Cardiac muscle cell (in vitro differentiated cells and primary cell): ENCODE measurements around the gene KDM4D. TPM values are rescaled to one million over a fixed set of nuclear protein-coding genes. Genes with fewer than 3 reads are reported as not detected.
"Not testable (repeated sequence)": the region's sequence is repeated elsewhere in the genome, so short reads cannot be mapped to it uniquely, and the experiment has no call there.

Experiments used
- DNase-seq, 2 donors: peaks; one replicate each; pipeline versions ENCODE4 v3.0.0 to v3.0.0-alpha.2; 2010 to 2017; ENCODE audit warnings: low read depth in 1 of 2, low spot score in 1 of 2
- H3K27ac ChIP-seq: fragments of 200-600 bp; sonication (generic); 2 replicates; pipeline ENCODE4 v1.5.1; 2016
- H3K27me3 ChIP-seq: fragments of 200-600 bp; sonication (generic); 2 replicates; pipeline ENCODE4 v1.6.0; 2016; ENCODE audit warnings: control low read depth
- H3K36me3 ChIP-seq: fragments of 200-600 bp; sonication (generic); 2 replicates; pipeline ENCODE4 v1.5.1; 2016; ENCODE audit warnings: control low read depth
- H3K4me1 ChIP-seq: fragments of 200-600 bp; sonication (generic); 2 replicates; pipeline ENCODE4 v1.8.1; 2017; ENCODE audit warnings: low read depth, mild to moderate bottlenecking, mixed run types
- H3K4me3 ChIP-seq: fragments of 200-600 bp; sonication (generic); 2 replicates; pipeline ENCODE4 v1.5.1; 2016; ENCODE audit warnings: mild to moderate bottlenecking
- H3K9me3 ChIP-seq: fragments of 200-600 bp; sonication (generic); 2 replicates; pipeline ENCODE4 v1.5.1; 2017; ENCODE audit warnings: low read depth, mild to moderate bottlenecking, control low read depth
- CTCF ChIP-seq: IDR thresholded peaks from 2 replicates; pipeline ENCODE4 v1.5.1; 2012; ENCODE audit warnings: low read depth, mild to moderate bottlenecking, low read length
- polyA plus RNA-seq: library from polyadenylated mRNA; unstranded; fragments of >200 nt; fragmentation: Nextera tagmentation; extraction: Ambion mirVana; gene quantifications from 2 replicates; pipeline ENCODE4 v1.2.1, GENCODE V29; 2016
- total RNA-seq: library from RNA; depleted of rRNA; stranded (reverse); fragments of >200 nt; gene quantifications from 2 replicates; pipeline ENCODE4 v1.2.3, GENCODE V29; 2016

Gene KDM4D
- total and polyA plus RNA-seq, 2 experiments from 2014 or later: 3.3 to 3.7 TPM

DNA sequence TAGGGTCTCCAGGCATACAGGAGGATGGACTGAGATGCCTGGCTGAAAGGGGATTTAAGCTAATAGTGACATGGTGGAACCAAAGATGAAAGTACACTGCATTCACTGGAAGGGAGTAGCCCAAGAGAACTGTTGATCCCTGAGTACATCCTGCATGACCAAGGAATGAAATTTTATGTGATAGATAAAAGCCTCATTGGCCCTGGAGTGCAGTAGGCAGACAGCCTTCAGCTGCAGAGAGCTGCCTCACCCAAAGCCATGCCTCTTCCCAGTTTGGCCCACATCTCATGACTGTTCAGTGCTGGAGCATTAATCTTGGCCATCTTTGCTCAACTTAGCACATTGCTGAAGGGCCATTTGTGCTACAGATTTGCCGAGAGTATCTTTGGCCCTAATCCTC lies 59.5 kb downstream of the KDM4D start:
- TF ChIP-seq CTCF: no peak
- H3K27ac ChIP-seq: no peak overlapping the region
- H3K27me3 ChIP-seq: no peaks in the 10 kb centered on the region
- H3K4me1 ChIP-seq: no peaks in the 10 kb centered on the region
- DNase-seq: no peak
- H3K9me3 ChIP-seq: no peaks in the 10 kb centered on the region
- H3K4me3 ChIP-seq: no peak overlapping the region
- H3K36me3 ChIP-seq: no peaks in the 10 kb centered on the region

GRCh38 chr11:95035316-95035715 lies 61.8 kb downstream of the KDM4D start:
- H3K27ac ChIP-seq: no peak overlapping the region
- no peak for TF ChIP-seq CTCF
- no peak overlapping the region for H3K4me3 ChIP-seq
- no peaks in the 10 kb centered on the region for H3K27me3 ChIP-seq
- H3K9me3 ChIP-seq: no peaks in the 10 kb centered on the region
- H3K36me3 ChIP-seq: no peaks in the 10 kb centered on the region
- no peak for DNase-seq
- H3K4me1 ChIP-seq: no peaks in the 10 kb centered on the region

DNA sequence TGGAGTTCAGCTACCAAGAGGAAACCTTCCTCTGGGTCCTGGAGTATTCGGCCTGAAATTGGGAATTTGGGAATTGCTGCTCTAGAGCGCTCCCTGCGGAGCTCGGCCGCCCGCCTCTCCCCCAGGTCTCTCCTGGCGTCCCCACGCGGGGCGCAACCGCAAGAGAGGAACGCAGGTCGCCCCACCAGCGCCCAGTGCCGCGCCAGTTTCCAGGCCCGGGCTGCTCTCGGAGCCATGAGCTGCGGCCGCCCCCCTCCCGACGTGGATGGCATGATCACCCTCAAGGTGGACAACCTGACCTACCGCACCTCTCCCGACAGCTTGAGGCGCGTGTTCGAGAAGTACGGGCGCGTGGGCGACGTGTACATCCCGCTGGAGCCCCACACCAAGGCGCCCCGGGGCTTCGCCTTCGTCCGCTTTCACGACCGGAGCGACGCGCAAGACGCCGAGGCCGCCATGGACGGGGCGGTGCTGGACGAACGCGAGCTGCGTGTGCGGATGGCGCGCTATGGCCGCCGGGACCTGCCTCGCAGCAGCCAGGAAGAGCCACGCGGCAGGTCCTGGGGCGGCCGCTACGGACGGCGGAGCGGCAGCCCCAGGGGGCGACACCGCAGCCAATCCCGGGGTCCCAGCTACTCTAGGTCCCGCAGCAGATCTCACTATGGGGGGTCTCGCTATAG lies 64.0 kb downstream of the KDM4D start:
- not testable (repeated sequence) for H3K27ac ChIP-seq, H3K9me3 ChIP-seq, H3K36me3 ChIP-seq, H3K27me3 ChIP-seq, H3K4me1 ChIP-seq, H3K4me3 ChIP-seq
- peak; percentile 24 for TF ChIP-seq CTCF
- DNase-seq: peak in 1 of 2 donors; percentile 39

DNA sequence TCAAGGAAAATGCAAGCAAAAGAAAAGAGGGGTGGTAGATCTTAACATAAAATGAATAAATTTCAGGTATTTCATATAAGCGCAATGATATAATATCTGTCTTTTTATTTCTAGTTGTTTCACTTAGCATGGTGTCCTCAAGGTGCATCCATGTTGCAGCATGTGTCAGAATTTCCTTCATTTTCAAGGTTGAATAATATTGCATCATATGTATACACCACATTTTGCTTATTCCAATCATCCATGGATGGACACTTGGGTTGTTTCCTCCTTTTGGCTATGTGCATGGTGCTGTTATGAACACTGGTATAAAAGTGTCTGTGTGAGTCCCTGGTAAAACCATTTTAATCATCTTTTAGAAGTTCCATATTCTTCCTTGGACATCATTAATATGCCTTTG lies 68.7 kb downstream of the KDM4D start:
- TF ChIP-seq CTCF: no peak
- DNase-seq: no peak
- no peaks in the 10 kb centered on the region for H3K36me3 ChIP-seq

DNA sequence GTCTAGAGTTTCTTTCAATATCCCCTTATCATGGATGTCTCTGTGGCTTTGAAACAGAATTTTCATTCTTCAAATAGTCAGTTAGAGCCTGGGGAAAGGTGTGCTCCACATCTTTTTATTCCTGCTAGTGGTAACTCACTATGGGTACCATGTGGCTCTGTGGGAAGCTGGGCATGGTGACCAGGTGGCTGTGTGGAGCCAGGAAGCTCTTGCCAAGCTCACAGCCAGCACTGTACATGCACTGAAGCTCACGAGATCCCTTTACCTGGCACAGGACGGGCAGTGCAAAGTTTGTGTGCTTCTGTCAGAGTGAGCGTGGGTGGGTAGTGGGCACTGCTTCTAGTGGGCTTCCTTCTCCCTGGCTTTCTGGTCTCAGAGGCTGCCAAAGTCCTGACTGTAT lies 69.4 kb downstream of the KDM4D start:
- H3K27ac ChIP-seq: no peak overlapping the region
- peaks cover 20% of the 10 kb centered on the region for H3K27me3 ChIP-seq
- no peak for TF ChIP-seq CTCF
- DNase-seq: no peak
- H3K9me3 ChIP-seq: no peaks in the 10 kb centered on the region
- H3K4me1 ChIP-seq: no peaks in the 10 kb centered on the region
- no peak overlapping the region for H3K4me3 ChIP-seq
- H3K36me3 ChIP-seq: no peaks in the 10 kb centered on the region

More for the DNA sequence above, 68.7 kb downstream of the KDM4D start:
- Histone ChIP-seq H3K4me1 (no peaks in the 10 kb centered on the region), H3K27me3 (peaks cover 20% of the 10 kb centered on the region), H3K27ac (no peak overlapping the region), H3K4me3 (no peak overlapping the region), H3K9me3 (no peaks in the 10 kb centered on the region)
